Stimulated activated naive CD8-positive, alpha-beta T cell treated with anti-CD3 and anti-CD28 coated beads, Interleukin-15, amount 100 ng/mL, for 72 hours (primary cell): ENCODE measurements around the gene TRIM16.
"Not testable (repeated sequence)": the region's sequence is repeated elsewhere in the genome, so short reads cannot be mapped to it uniquely, and the experiment has no call there.

ENCODE experiments used
- ATAC-seq: fragments of 150-1000 bp; cut with Tn5 transposase; 2 replicates; pipeline ENCODE4 v1.10.0; 2021; ENCODE audit warnings: mild to moderate bottlenecking, moderate library complexity
- DNase-seq, 2 donors: peaks; one replicate each; pipeline ENCODE4 v3.0.0; 2021 to 2022
- H3K27ac Mint-ChIP-seq, 2 donors: one replicate each; pipeline ENCODE4 v1.8.0; 2022; ENCODE audit warnings: mild to moderate bottlenecking in 2 of 2, mixed read lengths in 2 of 2, moderate library complexity in 2 of 2
- H3K27me3 Mint-ChIP-seq: one replicate; pipeline ENCODE4 v1.8.0; 2022; ENCODE audit warnings: mixed read lengths
- H3K4me1 Mint-ChIP-seq: one replicate; pipeline ENCODE4 v1.8.0; 2022; ENCODE audit warnings: mild to moderate bottlenecking, mixed read lengths
- H3K4me3 Mint-ChIP-seq, 2 donors: one replicate each; pipeline ENCODE4 v1.8.0; 2022; ENCODE audit warnings: mild to moderate bottlenecking in 2 of 2, mixed read lengths in 2 of 2, moderate library complexity in 1 of 2
- H3K9me3 Mint-ChIP-seq, 2 donors: one replicate each; pipeline ENCODE4 v1.8.0; 2022; ENCODE audit warnings: mixed read lengths in 2 of 2

Gene TRIM16

DNA sequence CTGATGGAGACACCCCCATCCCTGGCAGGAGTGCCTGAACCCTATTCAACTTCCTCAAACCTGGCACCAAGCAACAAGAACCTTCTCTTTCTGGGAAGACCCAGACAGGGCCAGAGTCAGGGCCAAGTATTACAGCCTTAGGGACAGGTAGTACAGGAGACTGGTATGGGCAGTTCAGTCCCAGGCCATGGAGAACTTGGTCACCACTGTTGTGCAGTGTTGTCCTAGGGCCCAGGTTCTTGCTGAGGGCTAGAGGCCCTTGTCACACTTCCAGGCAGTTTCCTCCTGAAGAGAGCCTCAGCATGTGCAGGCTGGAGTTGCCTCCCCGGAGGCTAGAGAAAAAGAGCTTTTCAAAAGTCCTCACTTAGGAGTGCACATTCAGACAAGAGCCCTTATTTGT lies 93.3 kb downstream of the TRIM16 start:
- ATAC-seq, H3K27ac Mint-ChIP-seq, H3K9me3 Mint-ChIP-seq, DNase-seq: not testable (repeated sequence)
- H3K4me1 Mint-ChIP-seq: peaks cover 34% of the 10 kb centered on the region
- H3K27me3 Mint-ChIP-seq: peaks cover 26% of the 10 kb centered on the region
- H3K4me3 Mint-ChIP-seq: peak overlapping the region in 1 of 2 donors; percentile 54

GRCh38 chr17:15589544-15590536 lies 94.3 kb downstream of the TRIM16 start:
- H3K27me3 Mint-ChIP-seq: peaks cover 26% of the 10 kb centered on the region
- DNase-seq (peak; percentile 37 to 48), ATAC-seq (peak; percentile 94)
- H3K4me1 Mint-ChIP-seq: peaks cover 34% of the 10 kb centered on the region
- H3K9me3 Mint-ChIP-seq, H3K27ac Mint-ChIP-seq: not testable (repeated sequence)
- peak overlapping the region; percentile 64 to 65 for H3K4me3 Mint-ChIP-seq

DNA sequence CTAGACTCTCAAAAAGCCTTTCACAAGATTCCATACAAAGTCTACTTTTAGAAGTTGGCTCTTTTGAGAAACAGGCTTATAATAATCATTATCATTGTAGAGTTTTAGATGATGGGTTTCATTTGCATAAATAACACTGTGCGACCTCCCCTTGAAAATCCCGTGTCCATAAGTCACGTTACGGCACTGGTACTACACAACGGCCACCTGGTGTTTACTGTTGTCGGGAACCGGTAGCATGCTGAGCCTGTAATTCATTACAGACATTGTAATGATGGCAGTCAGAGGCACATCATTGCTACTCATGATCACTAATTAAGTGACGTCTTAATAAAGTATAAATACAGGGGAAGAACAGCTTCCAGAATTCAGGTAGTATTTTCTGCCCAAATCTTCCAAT lies 96.1 kb downstream of the TRIM16 start:
- not testable (repeated sequence) for H3K27ac Mint-ChIP-seq, DNase-seq, H3K9me3 Mint-ChIP-seq, H3K4me3 Mint-ChIP-seq, ATAC-seq
- H3K27me3 Mint-ChIP-seq: peaks cover 26% of the 10 kb centered on the region
- H3K4me1 Mint-ChIP-seq: peaks cover 34% of the 10 kb centered on the region

DNA sequence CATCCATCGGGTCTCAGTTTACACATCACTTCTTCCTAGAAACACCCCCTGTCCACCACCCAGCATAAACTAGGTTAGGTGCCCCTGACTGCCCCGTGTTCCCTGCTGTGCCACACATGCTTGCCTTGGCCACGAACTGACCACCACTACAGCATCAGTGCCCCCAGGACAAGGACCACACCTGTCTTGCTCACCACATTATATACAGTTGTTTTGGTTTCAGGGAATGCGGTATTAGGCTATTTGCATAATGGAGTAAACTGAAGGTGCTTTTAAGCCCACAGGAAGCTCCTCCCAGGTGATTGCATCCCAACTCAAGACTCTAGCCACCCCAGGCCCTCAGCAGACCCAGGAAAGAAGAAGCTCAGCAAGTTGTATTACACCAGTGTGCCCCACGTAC lies 100.8 kb downstream of the TRIM16 start:
- not testable (repeated sequence) for ATAC-seq, H3K4me3 Mint-ChIP-seq

DNA sequence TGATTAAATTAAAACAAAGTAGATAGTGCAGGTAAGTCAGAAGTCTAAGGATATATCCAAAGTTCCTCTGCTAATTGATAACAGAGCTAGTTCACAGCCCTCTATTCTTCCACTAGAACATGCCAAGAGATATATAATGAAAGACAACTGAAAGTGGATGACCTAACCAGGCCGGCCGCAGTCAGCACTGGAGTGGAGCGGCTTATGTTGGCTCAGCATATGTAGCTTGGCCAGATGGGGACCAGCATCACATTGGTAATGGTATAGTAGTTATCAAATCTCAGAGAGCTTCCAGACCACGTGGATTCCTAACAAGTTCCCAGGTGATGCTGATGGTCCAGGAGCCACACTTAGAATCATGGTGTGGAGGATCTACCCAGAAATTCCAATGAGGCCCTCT lies 102.6 kb downstream of the TRIM16 start:
- not testable (repeated sequence) for H3K4me3 Mint-ChIP-seq
- peaks cover 18% of the 10 kb centered on the region for H3K27me3 Mint-ChIP-seq

More for the DNA sequence above, 100.8 kb downstream of the TRIM16 start:
- H3K9me3 Mint-ChIP-seq, H3K4me1 Mint-ChIP-seq, H3K27ac Mint-ChIP-seq, DNase-seq: not testable (repeated sequence)
- peaks cover 21% of the 10 kb centered on the region for H3K27me3 Mint-ChIP-seq

More for the DNA sequence above, 102.6 kb downstream of the TRIM16 start:
- not testable (repeated sequence) for H3K9me3 Mint-ChIP-seq, DNase-seq, H3K27ac Mint-ChIP-seq, H3K4me1 Mint-ChIP-seq, ATAC-seq
